Hypothalamus (tissue), 51 donors: ENCODE data around the gene FARSB.

Experiments used
- DNase-seq, 51 donors: peaks; one replicate each; lab custom pipeline; 2025; lab: John Stamatoyannopoulos, UW

The FARSB gene

DNA sequence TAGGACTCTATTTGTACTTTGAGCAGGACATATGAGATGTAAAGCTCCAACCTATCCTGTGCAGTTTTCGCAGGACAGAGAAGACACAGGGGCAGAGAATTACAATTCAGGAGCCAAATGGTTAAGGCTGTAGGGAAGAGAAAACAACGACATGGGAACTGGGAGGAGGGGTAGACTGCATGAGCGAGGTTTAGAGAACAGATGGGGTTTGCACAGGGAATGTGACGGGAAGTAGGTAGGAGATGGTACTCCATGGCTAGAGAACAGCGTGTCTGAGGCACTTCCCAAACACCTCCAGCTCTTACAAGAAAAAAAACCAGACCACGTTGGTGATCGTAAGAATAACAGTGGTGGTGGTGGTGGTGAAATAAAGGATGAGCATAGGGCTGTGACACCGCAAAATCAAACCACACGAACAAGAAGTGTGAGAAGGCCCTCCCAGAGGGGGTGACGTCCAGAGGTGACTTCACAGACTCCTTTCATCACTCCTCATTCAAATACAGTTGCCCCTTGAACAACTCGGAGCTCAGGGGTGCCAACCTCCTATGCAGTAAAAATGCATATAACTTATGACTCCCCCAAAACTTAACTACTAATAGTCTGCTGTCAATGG, 92.7 kb downstream of the FARSB start:
- peak in 1 of 51 donors; percentile 23 for DNase-seq

DNA sequence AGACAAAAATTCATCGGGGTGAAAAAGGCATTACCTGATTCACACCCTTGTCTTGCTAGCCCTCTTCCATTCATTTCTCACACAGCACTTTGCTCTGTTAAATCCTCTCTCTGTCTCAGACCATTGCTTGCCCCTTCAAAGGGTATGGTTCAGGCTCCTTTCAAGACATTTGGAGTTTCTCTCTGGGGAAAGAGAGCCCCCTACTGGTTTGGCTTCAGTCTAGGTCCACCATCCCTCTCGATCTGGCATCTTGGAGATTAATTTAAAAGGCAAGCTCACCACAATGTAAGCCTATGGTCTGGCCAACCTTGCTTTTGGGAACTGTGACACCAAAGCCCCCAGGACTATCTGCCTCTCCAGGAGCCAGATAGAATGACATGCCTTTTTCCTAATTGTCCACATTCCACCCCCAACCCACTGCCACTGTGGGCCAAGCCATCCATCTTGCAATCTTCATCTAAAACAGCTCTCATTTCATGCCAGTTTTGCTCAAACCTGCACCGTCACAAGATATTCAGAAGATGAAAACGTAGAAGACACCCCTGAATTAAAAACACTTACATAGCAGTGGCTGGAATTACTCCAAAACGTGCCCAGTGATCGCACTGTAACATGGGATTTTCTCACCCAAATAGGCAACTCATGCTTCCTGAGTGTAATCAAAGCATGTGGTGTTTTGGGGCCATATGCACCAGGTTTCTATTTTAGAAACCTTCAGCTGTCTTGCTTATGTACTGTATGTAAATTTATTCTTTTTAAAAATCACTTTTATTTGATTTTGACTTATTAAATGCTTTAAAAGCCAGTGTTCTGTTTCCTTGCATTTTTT, 93.9 kb downstream of the FARSB start:
- peak in 10 of 51 donors; percentile 2 to 28 (median 16) for DNase-seq

GRCh38 chr2:222561151-222561550, 94.7 kb downstream of the FARSB start:
- no peak for DNase-seq

DNA sequence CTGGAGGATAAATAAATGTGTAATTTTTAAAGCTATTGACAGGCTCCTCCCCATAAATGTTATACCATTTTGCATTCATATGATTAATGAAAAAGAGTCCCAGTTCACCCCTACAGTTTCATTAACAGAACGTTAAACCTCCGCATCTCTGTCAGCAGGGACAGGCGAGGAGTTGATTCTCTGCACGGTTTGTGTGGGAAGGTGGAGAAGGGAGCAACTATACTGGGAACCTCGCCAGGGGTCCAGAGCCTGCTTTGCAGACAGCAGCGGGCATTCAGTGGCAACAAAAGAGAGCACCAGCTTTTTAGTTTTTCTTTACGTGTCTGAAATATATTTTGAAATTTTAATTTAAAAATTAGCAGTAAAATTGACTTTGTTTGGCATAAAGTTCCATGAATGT, 101.4 kb downstream of the FARSB start:
- DNase-seq: no peak

GRCh38 chr2:222548992-222549391, 106.9 kb downstream of the FARSB start:
- peak in 6 of 51 donors; percentile 6 to 21 (median 11) for DNase-seq

- DNase-seq: no peak
These were observed 108.8 kb downstream of the FARSB start for GRCh38 chr2:222547083-222547482.

GRCh38 chr2:222545823-222546795, 109.8 kb downstream of the FARSB start:
- DNase-seq: no peak

DNA sequence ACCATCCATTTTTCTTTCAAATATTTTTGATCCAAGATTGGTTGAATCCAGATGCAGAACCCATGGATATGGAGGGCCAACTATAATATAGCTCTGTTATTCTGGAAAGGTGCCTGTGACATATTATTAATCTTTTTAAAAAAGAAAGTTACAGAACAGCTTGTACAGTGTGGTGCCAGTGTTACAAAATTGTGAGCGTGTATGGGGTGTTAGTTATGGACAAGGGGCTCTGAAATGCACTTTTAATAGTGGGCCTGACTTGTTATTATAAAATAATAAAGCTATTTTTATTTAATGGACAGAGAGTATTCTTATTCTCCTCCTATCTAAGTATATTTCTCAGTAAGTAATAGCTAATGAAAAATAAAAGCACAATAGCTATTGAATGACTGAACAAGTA, 111.2 kb downstream of the FARSB start:
- DNase-seq: no peak

DNA sequence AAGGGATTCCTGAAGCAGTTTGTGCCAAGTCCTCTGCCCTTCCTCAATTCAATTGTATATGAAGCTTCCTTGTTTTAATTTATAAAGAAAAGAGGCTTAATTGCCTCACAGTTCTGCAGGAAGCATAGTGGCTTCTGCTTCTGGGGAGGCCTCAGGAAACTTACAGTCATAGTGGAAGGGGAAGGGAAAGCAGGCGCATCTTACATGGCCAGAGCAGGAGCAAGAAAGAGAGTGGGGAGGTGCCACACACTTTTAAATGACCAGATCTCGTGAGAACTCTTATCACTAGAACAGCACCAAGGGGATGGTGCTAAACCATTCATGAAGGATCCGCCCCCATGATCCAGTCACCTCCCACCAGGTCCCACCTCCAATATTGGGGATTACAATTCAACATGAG, 117.4 kb downstream of the FARSB start:
- DNase-seq: no peak

DNA sequence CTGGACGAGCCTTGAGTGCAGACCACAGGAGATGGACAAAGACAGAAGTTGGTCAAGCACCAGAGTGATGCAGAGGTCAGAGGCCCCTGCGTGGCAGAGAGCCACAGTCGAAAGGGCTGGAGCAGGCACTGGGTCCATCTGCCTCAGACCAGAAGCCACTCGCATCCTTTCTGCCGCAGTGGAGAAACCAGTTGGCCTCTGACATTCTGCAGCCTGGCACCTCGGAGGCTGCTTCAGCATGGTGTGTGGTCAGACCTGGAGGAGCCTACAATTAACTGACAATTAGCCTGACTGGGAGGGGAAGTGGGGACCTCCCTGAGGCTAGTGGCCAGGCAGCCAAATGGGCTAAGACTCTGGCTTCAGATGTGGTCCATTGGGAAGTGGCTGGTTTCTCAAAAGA, 120.4 kb downstream of the FARSB start:
- DNase-seq: no peak

- no peak for DNase-seq
These were observed 123.6 kb downstream of the FARSB start for GRCh38 chr2:222532315-222532714.

DNA sequence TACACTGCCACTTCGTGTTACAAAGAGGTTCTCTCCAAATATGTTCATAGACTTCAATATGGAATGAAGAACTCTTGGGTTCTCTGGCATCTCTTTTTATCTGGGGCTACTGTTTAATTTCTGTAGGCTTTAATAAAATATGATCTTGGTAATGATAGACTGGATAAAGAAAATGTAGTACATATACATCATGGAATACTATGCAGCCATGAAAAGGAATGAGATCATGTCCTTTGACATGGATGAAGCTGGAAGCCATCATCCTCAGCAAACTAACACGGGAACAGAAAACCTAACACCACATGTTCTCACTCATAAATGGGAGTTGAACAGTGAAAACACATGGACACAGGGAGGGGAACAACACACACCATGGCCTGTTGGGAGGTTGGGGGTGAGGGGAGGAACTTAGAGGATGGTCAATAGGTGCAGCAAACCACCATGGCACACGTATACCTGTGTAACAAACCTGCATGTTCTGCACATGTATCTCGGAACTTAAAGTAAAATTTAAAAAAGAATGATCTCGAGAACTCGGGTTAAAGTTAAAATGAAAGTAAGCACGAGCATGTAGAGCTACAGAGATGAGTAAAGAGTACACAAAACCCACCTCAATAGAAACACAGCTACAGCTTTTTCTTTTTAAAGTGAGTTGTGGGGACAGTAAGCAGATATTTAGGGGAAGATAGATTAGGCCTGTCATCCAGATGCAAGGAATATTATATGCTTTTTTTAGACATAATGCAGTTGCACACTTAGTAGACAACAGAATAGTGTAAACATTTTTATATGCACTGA, 129.2 kb downstream of the FARSB start:
- no peak for DNase-seq

DNA sequence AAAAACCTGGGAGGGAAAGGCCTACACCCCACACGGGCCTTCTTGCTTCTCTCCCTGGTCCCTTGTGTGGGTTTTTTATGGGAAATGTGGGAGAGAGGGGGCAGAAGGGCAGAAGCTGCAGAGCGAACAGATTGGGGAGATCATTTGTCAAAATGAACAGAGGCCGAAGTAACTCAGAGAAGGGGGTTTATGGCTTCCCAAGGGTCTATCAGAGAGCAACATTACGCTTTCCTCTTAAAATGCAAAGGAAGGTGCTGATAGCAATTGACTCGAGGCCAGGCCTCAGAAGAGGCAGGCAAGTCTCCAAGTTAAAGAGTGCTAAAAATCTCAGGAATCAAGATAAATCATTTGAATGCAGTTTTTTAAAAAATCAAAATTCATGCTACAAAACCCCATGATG, 130.1 kb downstream of the FARSB start:
- DNase-seq: no peak

DNA sequence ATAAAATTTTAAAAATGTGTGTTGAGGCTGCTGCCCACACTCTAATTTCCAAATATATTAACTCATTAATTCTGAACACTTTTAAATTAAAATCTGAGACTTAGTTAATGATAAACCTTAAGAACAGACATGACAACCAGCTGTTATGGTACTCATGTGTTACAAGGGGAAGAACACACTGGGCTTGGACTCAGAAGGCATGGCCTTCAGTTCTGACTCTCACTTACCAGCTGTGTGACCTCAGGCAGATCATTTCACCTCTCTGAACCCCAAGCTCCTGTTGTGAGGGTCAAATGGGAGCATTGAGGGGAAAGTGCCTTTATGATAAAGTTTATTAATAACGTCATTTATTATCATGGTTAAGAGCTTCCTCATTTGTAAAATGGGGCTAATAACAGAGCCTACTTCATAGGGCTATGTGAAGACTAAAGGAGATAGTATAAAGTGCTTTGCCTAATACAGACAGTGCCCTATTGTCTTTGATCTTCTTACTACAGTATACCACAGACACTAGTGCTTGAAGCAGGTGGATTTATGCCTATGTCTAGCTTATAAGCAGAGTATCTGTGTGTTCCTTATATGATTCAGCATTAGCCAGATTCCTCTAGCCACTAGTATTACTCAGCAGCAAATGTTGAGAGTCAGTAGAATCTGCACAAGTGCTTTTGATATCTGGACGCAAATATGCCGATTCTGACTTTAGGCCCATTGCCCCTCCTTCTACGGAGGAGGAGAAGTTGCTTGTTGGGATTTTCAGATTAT, 131.9 kb downstream of the FARSB start:
- no peak for DNase-seq

DNA sequence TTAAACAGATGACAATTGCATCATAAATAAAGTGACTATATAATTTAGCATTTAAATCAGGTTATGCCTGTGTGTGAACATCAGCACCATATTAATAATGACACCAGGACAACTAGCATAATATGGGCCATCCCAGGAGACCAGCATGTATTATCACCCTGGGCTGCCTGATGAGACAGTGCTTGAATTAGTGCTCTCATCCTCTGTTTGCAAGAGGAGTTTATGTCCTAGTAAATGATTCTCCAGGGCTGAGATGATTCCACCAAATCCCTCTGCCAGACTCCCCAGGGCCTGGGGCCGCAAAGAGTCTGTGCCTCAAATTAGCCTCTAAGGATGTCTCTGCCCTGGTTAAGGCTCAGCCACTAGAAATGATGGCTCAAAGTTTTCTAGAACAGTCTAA, 133.8 kb downstream of the FARSB start:
- DNase-seq: no peak

DNA sequence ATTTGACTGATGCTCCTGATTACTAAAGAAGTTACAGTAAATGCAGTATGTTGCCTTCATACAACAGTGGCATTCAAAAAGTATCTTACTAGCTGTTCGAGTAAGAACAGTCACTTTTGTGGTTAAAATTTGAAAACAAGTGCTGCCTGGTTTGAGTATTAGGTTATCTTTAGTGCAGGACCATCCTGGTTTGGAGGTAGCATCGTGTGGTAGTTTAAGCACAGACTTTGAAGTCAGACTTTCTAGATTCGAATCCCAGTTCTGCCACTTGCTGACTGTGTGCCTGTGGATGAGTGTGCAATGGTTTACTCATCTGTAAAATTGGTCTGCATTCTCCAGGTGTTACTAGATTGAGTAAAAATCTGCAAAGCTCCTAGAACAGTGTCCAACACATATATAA, 134.8 kb downstream of the FARSB start:
- no peak for DNase-seq
